Measurements from ENCODE around the gene G3BP2. TPM values are rescaled to one million over a fixed set of nuclear protein-coding genes. Genes with fewer than 3 reads are reported as not detected.
A peak's percentile ranks its signal among the peaks of the same experiment; 100 is the strongest.

G3BP2 gene
- total and polyA plus RNA-seq, 4 donors: 16.1 to 112 (median 68.8) TPM

DNA sequence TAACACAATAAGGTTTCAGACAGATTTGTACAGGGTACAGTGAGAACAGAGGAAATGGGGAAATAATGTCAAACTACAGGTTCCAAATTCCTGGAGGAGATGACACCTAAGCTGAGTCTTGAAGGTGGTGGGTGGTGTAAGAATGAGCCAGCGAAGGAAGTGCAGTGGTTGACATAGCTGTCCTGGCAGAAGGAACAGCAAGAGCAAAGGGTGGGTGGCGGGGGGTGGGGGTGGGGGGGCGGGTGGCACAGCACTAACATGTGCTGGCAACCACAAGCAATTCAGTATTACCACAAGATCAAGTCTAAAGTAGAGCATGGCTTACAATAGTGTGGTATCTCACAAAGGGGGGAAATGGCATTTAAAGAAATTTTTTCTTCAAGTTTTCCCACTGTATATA is 13.1 kb upstream of the G3BP2 start:
- ATAC-seq (ENCODE audit: insufficient read depth, low FRiP score): no peak
- H3K9ac ChIP-seq (ENCODE audit: insufficient read depth in 1 of 2, low read length in 2 of 2): no peak overlapping the region

DNA sequence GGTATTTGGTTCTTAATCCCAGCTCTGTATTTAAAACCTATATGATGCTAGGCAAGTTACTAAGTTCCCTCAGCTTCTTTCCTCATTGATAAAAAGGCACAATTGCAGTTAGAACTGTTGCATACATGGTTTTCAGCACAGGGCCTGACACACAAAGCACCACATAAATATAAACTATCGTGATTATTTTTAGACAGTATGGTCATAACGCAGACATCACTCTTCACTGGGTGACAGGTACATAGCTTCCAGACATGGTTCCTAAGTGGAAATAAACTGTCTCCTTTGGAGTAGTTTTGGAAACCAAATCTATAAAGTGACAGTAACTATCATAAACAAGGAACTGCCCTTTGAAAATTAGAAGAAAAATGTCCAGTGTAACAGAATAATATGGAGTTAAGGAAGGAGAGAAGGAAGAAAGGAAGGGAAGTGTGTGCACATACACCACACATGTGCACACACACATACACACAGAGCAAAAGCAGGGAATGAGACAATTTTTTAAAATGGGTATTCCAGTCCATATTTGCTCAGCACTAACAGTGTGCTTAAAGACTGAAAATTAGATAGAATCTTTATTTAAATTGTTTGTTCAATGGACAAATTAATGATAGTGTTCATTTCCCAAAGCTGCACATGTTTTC is 12.5 kb upstream of the G3BP2 start:
- H3K4me3 ChIP-seq: no peak overlapping the region
- ATAC-seq (ENCODE audit: insufficient read depth, low FRiP score) (no peak), DNase-seq (no peak)
- peak overlapping the region in 1 of 2 donors; percentile 30 for H3K27ac ChIP-seq (ENCODE audit: low read depth in 1 of 2, low read length in 1 of 2)
- H3K4me1 ChIP-seq (ENCODE audit: control insufficient read depth in 5 of 5, insufficient read depth in 5 of 5, low read length in 5 of 5): no peaks in the 10 kb centered on the region
- 67 to 76% methylated on average over 2 of the region's 2 CpGs for WGBS, 2 donors
- H3K27me3 ChIP-seq (ENCODE audit: control insufficient read depth in 3 of 3, insufficient read depth in 3 of 3, low read length in 2 of 3): no peaks in the 10 kb centered on the region
- H3K9ac ChIP-seq (ENCODE audit: insufficient read depth in 1 of 2, low read length in 2 of 2): no peak overlapping the region
- peaks cover 0 to 3% (median 0%) of the 10 kb centered on the region in 4 donors for H3K9me3 ChIP-seq (ENCODE audit: control insufficient read depth in 4 of 4, insufficient read depth in 3 of 4, low read length in 3 of 4)
- peaks cover 0 to 2% (median 0%) of the 10 kb centered on the region in 4 donors for H3K36me3 ChIP-seq (ENCODE audit: control insufficient read depth in 4 of 4, insufficient read depth in 4 of 4, low read length in 4 of 4)
- TF ChIP-seq, protein P1, sequence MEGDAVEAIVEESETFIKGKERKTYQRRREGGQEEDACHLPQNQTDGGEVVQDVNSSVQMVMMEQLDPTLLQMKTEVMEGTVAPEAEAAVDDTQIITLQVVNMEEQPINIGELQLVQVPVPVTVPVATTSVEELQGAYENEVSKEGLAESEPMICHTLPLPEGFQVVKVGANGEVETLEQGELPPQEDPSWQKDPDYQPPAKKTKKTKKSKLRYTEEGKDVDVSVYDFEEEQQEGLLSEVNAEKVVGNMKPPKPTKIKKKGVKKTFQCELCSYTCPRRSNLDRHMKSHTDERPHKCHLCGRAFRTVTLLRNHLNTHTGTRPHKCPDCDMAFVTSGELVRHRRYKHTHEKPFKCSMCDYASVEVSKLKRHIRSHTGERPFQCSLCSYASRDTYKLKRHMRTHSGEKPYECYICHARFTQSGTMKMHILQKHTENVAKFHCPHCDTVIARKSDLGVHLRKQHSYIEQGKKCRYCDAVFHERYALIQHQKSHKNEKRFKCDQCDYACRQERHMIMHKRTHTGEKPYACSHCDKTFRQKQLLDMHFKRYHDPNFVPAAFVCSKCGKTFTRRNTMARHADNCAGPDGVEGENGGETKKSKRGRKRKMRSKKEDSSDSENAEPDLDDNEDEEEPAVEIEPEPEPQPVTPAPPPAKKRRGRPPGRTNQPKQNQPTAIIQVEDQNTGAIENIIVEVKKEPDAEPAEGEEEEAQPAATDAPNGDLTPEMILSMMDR (IDR thresholded peaks at IDR 0.05; ENCODE audit: control extremely low read depth, extremely low read depth): no peak

More for the DNA sequence above, 13.1 kb upstream of the G3BP2 start:
- Histone ChIP-seq H3K27me3 (ENCODE audit: control insufficient read depth in 3 of 3, insufficient read depth in 3 of 3, low read length in 2 of 3) (no peaks in the 10 kb centered on the region), H3K27ac (ENCODE audit: low read depth in 1 of 2, low read length in 1 of 2) (no peak overlapping the region), H3K36me3 (ENCODE audit: control insufficient read depth in 4 of 4, insufficient read depth in 4 of 4, low read length in 4 of 4) (peaks cover 0 to 2% (median under 1%) of the 10 kb centered on the region in 4 donors), H3K4me3 (no peak overlapping the region), H3K4me1 (ENCODE audit: control insufficient read depth in 5 of 5, insufficient read depth in 5 of 5, low read length in 5 of 5) (no peaks in the 10 kb centered on the region), H3K9me3 (ENCODE audit: control insufficient read depth in 4 of 4, insufficient read depth in 3 of 4, low read length in 3 of 4) (peaks cover 0 to 3% (median 0%) of the 10 kb centered on the region in 4 donors)
- 61 to 65% methylated on average over 3 of the region's 3 CpGs for WGBS, 2 donors
- no peak for DNase-seq
- TF ChIP-seq, protein P1 (IDR thresholded peaks at IDR 0.05; ENCODE audit: control extremely low read depth, extremely low read depth): no peak

DNA sequence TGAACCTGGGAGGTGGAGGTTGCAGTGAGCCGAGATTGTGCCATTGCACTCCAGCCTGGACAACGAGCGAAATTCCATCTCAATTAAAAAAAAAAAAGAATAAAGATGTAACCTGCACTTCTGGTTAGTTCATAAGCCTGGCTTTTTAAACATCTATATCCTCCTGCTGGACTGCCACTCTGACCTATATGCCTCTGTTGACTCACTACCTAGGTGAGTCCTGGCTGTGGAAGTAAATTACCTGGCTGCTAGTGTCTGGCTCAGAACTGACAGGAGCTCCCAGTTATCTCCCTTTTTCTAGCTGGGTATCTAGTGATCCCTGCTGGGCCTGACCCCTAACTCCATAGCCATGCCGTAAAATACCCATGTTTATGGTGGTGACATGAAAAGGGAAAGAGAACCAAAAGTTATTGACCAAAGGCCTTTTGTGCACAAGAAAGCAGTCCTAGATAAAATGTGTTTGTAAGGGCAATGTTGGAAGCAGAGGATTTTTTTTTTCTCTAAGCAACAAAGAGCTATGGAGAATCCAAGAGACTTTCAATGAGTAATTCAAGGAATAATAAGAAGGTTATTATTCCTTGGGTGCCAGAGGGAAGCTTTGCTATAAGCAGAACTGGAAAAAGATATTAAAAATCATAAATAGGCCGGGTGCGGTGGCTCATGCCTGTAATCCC is 10.4 kb upstream of the G3BP2 start:
- Histone ChIP-seq H3K36me3 (ENCODE audit: control insufficient read depth in 4 of 4, insufficient read depth in 4 of 4, low read length in 4 of 4) (no peaks in the 10 kb centered on the region), H3K27me3 (ENCODE audit: control insufficient read depth in 3 of 3, insufficient read depth in 3 of 3, low read length in 2 of 3) (no peaks in the 10 kb centered on the region), H3K4me3 (no peak overlapping the region), H3K27ac (ENCODE audit: low read depth in 1 of 2, low read length in 1 of 2) (no peak overlapping the region), H3K9ac (ENCODE audit: insufficient read depth in 1 of 2, low read length in 2 of 2) (no peak overlapping the region), H3K4me1 (ENCODE audit: control insufficient read depth in 5 of 5, insufficient read depth in 5 of 5, low read length in 5 of 5) (no peaks in the 10 kb centered on the region), H3K9me3 (ENCODE audit: control insufficient read depth in 4 of 4, insufficient read depth in 3 of 4, low read length in 3 of 4) (peaks cover 0 to 3% (median 0%) of the 10 kb centered on the region in 4 donors)
- DNase-seq (no peak), ATAC-seq (ENCODE audit: insufficient read depth, low FRiP score) (no peak)
- 89 to 99% methylated on average over 6 of the region's 6 CpGs for WGBS, 2 donors
- TF ChIP-seq, protein P1 (IDR thresholded peaks at IDR 0.05; ENCODE audit: control extremely low read depth, extremely low read depth): no peak
